ENCODE data around the gene TMA7. TPM values are rescaled to one million over a fixed set of nuclear protein-coding genes. Genes with fewer than 3 reads are reported as not detected.

TMA7 gene
- total and polyA plus RNA-seq, 2 of the 13 experiments (the other 11 are each of a cell fraction or from before 2014, with no cell fraction given): 100 to 486 TPM

DNA sequence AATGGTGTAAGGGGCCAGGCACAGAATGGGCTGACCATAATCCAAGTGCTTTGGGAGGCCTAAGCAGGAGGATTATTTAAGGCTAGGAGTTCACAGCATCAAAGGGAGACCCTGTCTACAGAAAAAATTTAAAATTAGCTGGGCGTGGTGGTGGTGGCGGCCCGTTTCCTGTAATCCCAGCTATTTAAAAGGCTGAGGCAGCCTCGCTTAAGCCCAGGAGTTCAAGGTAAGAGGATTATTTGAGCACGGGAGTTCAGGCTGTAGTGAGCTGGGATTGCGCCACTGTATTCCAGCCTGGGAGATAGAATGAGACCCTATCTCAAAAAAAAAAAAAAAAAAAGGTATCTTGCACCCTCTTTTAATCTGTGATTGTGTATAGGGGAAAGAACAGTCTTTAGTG is 1.9 kb downstream of the TMA7 start (continued):
- no peak for TF ChIP-seq ZNF800 (CRISPR knock-in tag; IDR thresholded peaks at IDR 0.05)
- no peak for TF ChIP-seq RCOR2 (CRISPR knock-in tag; IDR thresholded peaks at IDR 0.05)
- TF ChIP-seq GATAD2A (CRISPR knock-in tag; IDR thresholded peaks at IDR 0.05): 0 out of 2 replicates have a peak, but pooled peaks have one; percentile 16
- TF ChIP-seq CEBPB (IDR thresholded peaks at IDR 0.05; ENCODE audit: borderline replicate concordance, low read depth, low read length): peak; percentile 62; the same call in 1 of the 2 replicates
- no peak for TF ChIP-seq ZNF121 (CRISPR knock-in tag; IDR thresholded peaks at IDR 0.05)
- no peak for TF ChIP-seq RAD21 (CRISPR knock-in tag; IDR thresholded peaks at IDR 0.05)
- no peak for TF ChIP-seq ZNF589 (CRISPR knock-in tag; conservative IDR thresholded peaks at IDR 0.05)
- no peak for TF ChIP-seq SSRP1 (CRISPR knock-in tag; IDR thresholded peaks at IDR 0.05)
- peak; percentile 48 for TF ChIP-seq HNF4A (CRISPR knock-in tag; IDR thresholded peaks at IDR 0.05)
- 0 out of 2 replicates have a peak, but pooled peaks have one; percentile 45 for TF ChIP-seq CEBPG (CRISPR knock-in tag; IDR thresholded peaks at IDR 0.05)
- peak; percentile 20; the same call in 1 of the 2 replicates for TF ChIP-seq PHF21A (CRISPR knock-in tag; IDR thresholded peaks at IDR 0.05)
- TF ChIP-seq NFE2L2 (IDR thresholded peaks at IDR 0.05; ENCODE audit: low read length): no peak
- TF ChIP-seq MIER3 (CRISPR knock-in tag; IDR thresholded peaks at IDR 0.05; ENCODE audit: borderline replicate concordance): no peak
- no peak for TF ChIP-seq EED (CRISPR knock-in tag; IDR thresholded peaks at IDR 0.05)
- 0 out of 2 replicates have a peak, but pooled peaks have one; percentile 30 for TF ChIP-seq ARID5B (CRISPR knock-in tag; IDR thresholded peaks at IDR 0.05)
- no peak for TF ChIP-seq SOX13 (IDR thresholded peaks at IDR 0.05)
- TF ChIP-seq SOX13 (CRISPR knock-in tag; conservative IDR thresholded peaks at IDR 0.05 in 1 of 2, IDR thresholded peaks at IDR 0.05 in 1 of 2): 0 out of 4 replicates have a peak, but pooled peaks of 1 of the 2 experiments have one; percentile 6
- TF ChIP-seq PITX1 (CRISPR knock-in tag; IDR thresholded peaks at IDR 0.05): peak; percentile 78
- TF ChIP-seq ZBTB33 (CRISPR knock-in tag; IDR thresholded peaks at IDR 0.05): 0 out of 2 replicates have a peak, but pooled peaks have one; percentile 56
- no peak for TF ChIP-seq ZKSCAN8 (CRISPR knock-in tag; IDR thresholded peaks at IDR 0.05; ENCODE audit: borderline replicate concordance)
- TF ChIP-seq, protein P1, sequence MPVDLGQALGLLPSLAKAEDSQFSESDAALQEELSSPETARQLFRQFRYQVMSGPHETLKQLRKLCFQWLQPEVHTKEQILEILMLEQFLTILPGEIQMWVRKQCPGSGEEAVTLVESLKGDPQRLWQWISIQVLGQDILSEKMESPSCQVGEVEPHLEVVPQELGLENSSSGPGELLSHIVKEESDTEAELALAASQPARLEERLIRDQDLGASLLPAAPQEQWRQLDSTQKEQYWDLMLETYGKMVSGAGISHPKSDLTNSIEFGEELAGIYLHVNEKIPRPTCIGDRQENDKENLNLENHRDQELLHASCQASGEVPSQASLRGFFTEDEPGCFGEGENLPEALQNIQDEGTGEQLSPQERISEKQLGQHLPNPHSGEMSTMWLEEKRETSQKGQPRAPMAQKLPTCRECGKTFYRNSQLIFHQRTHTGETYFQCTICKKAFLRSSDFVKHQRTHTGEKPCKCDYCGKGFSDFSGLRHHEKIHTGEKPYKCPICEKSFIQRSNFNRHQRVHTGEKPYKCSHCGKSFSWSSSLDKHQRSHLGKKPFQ (CRISPR knock-in tag; IDR thresholded peaks at IDR 0.05; ENCODE audit: insufficient replicate concordance): no peak
